K562 (cell line): ENCODE measurements around the gene GOT2.
A peak's percentile ranks its signal among the peaks of the same experiment; 100 is the strongest.

ENCODE experiments used
- CTCF ChIP-seq, 3 experiments: IDR thresholded peaks in 2 of 3; conservative IDR thresholded peaks in 1 of 3; 2 replicates each; pipeline ENCODE4 v1.5.1; 2011 to 2012; ENCODE audit warnings: low read length in 3 of 3, mild to moderate bottlenecking in 3 of 3, control low read depth in 2 of 3, improper control_type of control experiment in 1 of 3, inconsistent platforms in 1 of 3, low read depth in 1 of 3, mixed read lengths in 1 of 3, moderate library complexity in 1 of 3; ENCODE audit not compliant: insufficient read depth in 2 of 3
- MED1 ChIP-seq: sonication (generic); formaldehyde crosslinking; IDR thresholded peaks from 2 replicates; pipeline ENCODE4 v1.8.1; 2023; ENCODE audit warnings: missing genetic modification reagents, borderline replicate concordance
- PHF8 ChIP-seq: fragments of 200-600 bp; sonication (generic); IDR thresholded peaks from 2 replicates; pipeline ENCODE4 v1.6.1; 2012; ENCODE audit warnings: mixed run types, mild to moderate bottlenecking, inconsistent platforms, low read length, moderate library complexity, borderline replicate concordance
- POLR2A ChIP-seq: fragments of 450-650 bp; conservative IDR thresholded peaks from 2 replicates; pipeline ENCODE4 v1.6.1; 2016
- RAD21 ChIP-seq, 2 experiments: fragments of 250-450 bp in 1 of 2; fragments of 450-650 bp in 1 of 2; sonication (Bioruptor Pico) in 1 of 2; formaldehyde crosslinking in 1 of 2; IDR thresholded peaks in 1 of 2; conservative IDR thresholded peaks in 1 of 2; 2 replicates each; pipeline versions ENCODE4 v1.4.0 to v1.8.0; 2020 to 2022; ENCODE audit warnings: mild to moderate bottlenecking in 2 of 2, moderate library complexity in 1 of 2
- ZNF224 ChIP-seq: sonication (generic); formaldehyde crosslinking; IDR thresholded peaks from 2 replicates; pipeline ENCODE4 v1.8.0; 2022; ENCODE audit warnings: mild to moderate bottlenecking, missing genetic modification reagents

DNA sequence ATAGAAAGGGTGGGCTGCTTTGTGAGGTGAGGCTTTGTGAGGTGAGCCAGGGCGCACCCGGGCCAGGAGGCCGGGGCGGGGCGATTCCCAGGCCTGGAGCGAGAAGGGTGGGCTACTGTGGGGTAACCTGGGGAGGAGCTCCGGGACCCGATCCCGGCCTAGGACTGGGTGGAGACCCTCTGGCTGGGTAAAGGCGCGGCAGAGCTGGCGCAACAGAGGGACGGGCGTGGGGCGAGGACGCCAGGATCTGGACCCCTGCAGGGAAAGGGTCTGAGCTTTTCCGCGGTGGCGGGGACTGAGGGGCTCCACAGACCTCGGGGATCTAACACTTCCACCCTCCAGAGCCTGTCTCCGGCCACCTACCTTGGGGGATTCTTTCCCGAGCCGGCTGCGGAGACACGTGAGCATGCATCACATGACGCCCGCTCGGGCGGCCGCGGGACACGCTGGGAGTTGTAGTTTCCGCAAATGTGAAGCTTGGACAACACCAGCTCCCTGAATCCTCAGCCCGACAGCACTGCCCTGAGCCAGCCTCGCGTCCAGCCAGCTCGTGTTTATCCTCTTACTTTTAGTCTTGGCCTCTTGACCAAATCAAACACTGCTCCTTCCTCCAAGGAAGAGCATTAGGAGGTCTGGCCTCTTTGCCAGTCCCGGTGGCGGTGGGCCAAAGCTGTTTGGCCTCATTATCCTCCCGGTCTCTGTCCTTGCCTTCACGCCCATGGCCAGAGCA, 49.6 kb downstream of the GOT2 start, which contains the start of gene SLC38A7:
- TF ChIP-seq POLR2A (peak; percentile 64), ZNF224 (CRISPR knock-in tag) (no peak), RAD21 (CRISPR knock-in tag; conservative IDR thresholded peaks at IDR 0.05 in 1 of 2, IDR thresholded peaks at IDR 0.05 in 1 of 2) (no peak), CTCF (IDR thresholded peaks at IDR 0.05 in 2 of 3, conservative IDR thresholded peaks at IDR 0.05 in 1 of 3; ENCODE audit: insufficient read depth in 2 of 3, low read depth in 1 of 3, low read length in 3 of 3) (no peak), PHF8 (peak; percentile 71; the same call in 1 of the 2 replicates), MED1 (no peak)
